Mesodermal cell (in vitro differentiated cells): Measurements from ENCODE around the gene SMG6.

Experiments
- H3K27ac ChIP-seq: 2 replicates; pipeline ENCODE4 v1.7.0; 2013; ENCODE audit warnings: mild to moderate bottlenecking, low read depth, low read length, moderate library complexity; ENCODE audit not compliant: severe bottlenecking
- H3K36me3 ChIP-seq: 2 replicates; pipeline ENCODE4 v1.7.1; 2013; ENCODE audit warnings: mild to moderate bottlenecking, low read length, moderate library complexity; ENCODE audit not compliant: control insufficient read depth, insufficient read depth
- H3K4me1 ChIP-seq: one replicate; pipeline ENCODE4 v1.7.1; 2013; ENCODE audit warnings: mild to moderate bottlenecking, low read length; ENCODE audit not compliant: insufficient read depth, control insufficient read depth, poor library complexity, severe bottlenecking
- H3K4me3 ChIP-seq: 2 replicates; pipeline ENCODE4 v1.7.0; 2013; ENCODE audit warnings: low read length, control low read depth, mild to moderate bottlenecking; ENCODE audit not compliant: insufficient read depth, poor library complexity, severe bottlenecking; ENCODE audit errors: extremely low read depth
- H3K9me3 ChIP-seq: 2 replicates; pipeline ENCODE4 v1.7.1; 2013; ENCODE audit warnings: mild to moderate bottlenecking, low read length, moderate library complexity; ENCODE audit not compliant: control insufficient read depth
- WGBS, 2 experiments: methylation state at CpG; one replicate each; pipeline ENCODE4 v1.1.5; 2013; ENCODE audit warnings: missing lambda C conversion rate in 2 of 2; ENCODE audit not compliant: insufficient coverage in 2 of 2; 5-methylcytosine and 5-hydroxymethylcytosine counted together

The SMG6 gene

DNA sequence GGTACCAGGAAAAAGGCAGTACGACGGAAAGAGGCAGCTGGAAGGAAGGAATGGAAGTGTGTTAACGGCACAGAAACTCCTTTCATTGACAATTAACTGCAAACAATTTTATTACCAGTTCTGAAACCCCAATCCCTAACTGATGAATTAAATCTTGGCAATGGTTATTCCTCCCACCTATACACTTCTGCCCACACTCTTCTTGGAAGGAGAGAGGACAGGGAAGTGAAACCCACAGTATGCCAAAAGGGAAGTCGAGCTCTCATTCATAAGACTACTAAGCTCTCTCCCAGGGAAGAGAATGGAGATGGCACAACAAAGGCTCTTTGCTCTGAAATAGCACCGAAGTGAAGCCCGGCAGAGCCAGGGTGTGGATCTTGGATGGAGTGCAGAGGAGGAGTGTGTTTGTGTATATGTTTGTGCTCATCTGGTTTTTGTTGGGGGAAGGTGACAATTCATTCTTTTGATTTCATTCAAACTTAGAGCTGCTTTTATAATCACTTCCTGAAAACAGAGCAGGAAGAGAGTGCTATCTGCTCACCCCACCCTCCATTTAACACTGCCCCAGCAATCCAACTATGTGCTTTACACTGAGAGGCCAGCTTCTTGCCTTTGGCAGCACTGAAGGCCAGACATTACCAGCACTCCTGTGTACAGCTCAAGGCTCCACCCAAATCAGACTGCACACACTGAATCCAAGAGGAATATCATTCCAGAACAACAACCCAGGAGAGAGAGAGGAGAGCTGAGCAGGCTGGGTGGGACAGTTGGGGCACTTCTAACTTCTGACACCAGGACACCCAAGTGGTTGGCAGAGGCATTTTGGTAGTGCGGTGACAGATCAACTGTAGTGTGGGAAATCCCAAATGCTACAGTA, 180.0 kb downstream of the SMG6 start:
- H3K27ac ChIP-seq: peak overlapping the region; percentile 71
- H3K4me3 ChIP-seq: no peak overlapping the region
- peaks cover 37% of the 10 kb centered on the region for H3K4me1 ChIP-seq
- WGBS, 2 experiments: 89 to 95% methylated on average over 3 of the region's 7 CpGs
- H3K9me3 ChIP-seq: no peaks in the 10 kb centered on the region
- peaks cover 24% of the 10 kb centered on the region for H3K36me3 ChIP-seq

DNA sequence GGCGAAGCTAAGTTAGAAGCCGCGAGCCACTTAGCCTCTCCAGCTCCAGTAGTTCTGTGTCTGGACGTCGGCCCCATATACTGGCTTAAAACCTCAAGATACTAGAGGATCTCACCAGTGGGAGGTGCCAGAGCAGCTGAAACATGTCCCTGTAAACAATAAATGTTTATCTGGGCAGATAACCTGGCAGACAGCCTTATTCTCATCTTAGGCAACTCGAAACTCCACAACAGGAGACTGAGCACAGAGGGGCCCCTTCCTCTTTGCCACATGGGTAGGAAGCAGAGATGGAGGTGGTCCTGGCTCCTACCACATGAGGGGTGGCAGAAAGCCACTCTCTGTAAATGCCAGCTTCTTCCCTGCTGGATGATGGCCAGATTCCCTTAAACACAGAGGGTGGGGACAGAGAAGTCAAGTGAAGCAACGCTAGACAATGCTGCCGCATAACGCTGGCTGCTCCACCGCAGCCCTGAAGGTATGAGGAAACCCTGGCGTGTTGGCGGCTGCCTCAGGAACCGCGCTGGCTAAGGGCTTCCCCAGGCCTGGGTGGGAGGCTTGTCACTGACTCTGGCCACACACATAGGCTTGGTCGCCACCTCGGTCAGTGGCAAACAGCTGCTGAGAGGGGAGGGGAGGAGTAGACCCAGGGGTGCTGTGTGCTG, 180.8 kb downstream of the SMG6 start:
- 80 to 84% methylated on average over 12 to 16 of the region's 16 CpGs for WGBS, 2 experiments
- Histone ChIP-seq H3K27ac (peak overlapping the region; percentile 46), H3K4me1 (peaks cover 37% of the 10 kb centered on the region), H3K4me3 (no peak overlapping the region), H3K9me3 (no peaks in the 10 kb centered on the region), H3K36me3 (peaks cover 19% of the 10 kb centered on the region)

GRCh38 chr17:2120586-2121335, 182.8 kb downstream of the SMG6 start:
- WGBS, 2 experiments: 98% methylated on average over 6 to 8 of the region's 8 CpGs
- peaks cover 10% of the 10 kb centered on the region for H3K36me3 ChIP-seq
- peaks cover 36% of the 10 kb centered on the region for H3K4me1 ChIP-seq
- no peak overlapping the region for H3K27ac ChIP-seq
- no peaks in the 10 kb centered on the region for H3K9me3 ChIP-seq
- no peak overlapping the region for H3K4me3 ChIP-seq

- Histone ChIP-seq H3K36me3 (no peaks in the 10 kb centered on the region), H3K27ac (no peak overlapping the region), H3K4me1 (no peaks in the 10 kb centered on the region), H3K4me3 (no peak overlapping the region), H3K9me3 (no peaks in the 10 kb centered on the region)
- WGBS, 2 experiments: 94 to 95% methylated on average over 6 of the region's 6 CpGs
Measured at GRCh38 chr17:2113279-2113622, 190.3 kb downstream of the SMG6 start.

GRCh38 chr17:2111691-2112090, 191.9 kb downstream of the SMG6 start:
- no peaks in the 10 kb centered on the region for H3K9me3 ChIP-seq
- WGBS, 2 experiments: 93 to 100% methylated on average over 5 of the region's 5 CpGs
- H3K4me1 ChIP-seq: peaks cover under 1% of the 10 kb centered on the region
- no peaks in the 10 kb centered on the region for H3K36me3 ChIP-seq
- H3K27ac ChIP-seq: no peak overlapping the region
- no peak overlapping the region for H3K4me3 ChIP-seq

GRCh38 chr17:2110436-2110835, 193.1 kb downstream of the SMG6 start:
- 100% methylated on average over 2 to 3 of the region's 6 CpGs for WGBS, 2 experiments
- no peak overlapping the region for H3K4me3 ChIP-seq
- no peaks in the 10 kb centered on the region for H3K36me3 ChIP-seq
- peaks cover 10% of the 10 kb centered on the region for H3K4me1 ChIP-seq
- H3K27ac ChIP-seq: no peak overlapping the region
- H3K9me3 ChIP-seq: no peaks in the 10 kb centered on the region

DNA sequence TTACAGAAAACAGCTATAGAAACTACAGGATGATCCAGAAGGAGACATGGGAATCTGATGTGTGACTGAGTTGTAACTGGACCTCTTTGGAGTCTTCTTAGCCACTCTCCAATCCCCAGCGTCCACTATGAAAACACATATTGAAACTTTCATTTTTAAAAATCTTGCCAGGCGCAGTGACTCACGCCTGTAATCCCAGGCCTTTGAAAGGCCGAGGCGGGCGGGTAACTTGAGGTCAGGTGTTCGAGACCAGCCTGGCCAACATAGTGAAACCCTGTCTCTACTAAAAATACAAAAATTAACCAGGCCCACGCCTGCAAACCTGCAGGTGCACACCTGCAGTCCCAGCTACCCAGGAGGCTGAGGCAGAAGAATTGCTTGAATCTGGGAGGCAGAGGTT, 195.4 kb downstream of the SMG6 start:
- WGBS, 2 experiments: 87 to 97% methylated on average over 7 to 8 of the region's 8 CpGs

DNA sequence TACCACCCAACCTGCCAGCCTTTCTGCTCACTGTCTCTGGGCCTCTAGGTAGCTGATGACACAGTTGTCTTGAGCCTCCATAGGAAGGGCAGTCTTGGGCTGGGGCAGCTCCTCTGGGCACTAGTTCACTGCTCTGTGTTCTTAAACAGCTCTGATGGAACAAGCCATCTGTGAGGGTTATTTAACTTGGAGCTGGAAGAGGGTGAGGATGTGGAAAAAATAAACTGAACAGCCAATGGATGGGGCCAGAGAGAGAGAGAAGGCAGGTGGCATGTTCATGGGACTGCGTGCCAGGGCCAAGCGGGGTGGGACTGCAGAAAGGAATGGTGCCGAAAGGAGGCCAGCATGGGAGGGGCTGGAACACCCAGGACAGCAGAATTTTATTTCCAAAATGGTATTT, 196.1 kb downstream of the SMG6 start:
- Histone ChIP-seq H3K9me3 (no peaks in the 10 kb centered on the region), H3K36me3 (peaks cover 5% of the 10 kb centered on the region), H3K4me3 (no peak overlapping the region), H3K27ac (no peak overlapping the region), H3K4me1 (peaks cover 10% of the 10 kb centered on the region)
- WGBS, 2 experiments: 95 to 100% methylated on average over 3 of the region's 3 CpGs

More for the DNA sequence above, 195.4 kb downstream of the SMG6 start:
- Histone ChIP-seq H3K36me3 (peaks cover 5% of the 10 kb centered on the region), H3K27ac (no peak overlapping the region), H3K4me3 (no peak overlapping the region), H3K9me3 (no peaks in the 10 kb centered on the region), H3K4me1 (peaks cover 10% of the 10 kb centered on the region)

DNA sequence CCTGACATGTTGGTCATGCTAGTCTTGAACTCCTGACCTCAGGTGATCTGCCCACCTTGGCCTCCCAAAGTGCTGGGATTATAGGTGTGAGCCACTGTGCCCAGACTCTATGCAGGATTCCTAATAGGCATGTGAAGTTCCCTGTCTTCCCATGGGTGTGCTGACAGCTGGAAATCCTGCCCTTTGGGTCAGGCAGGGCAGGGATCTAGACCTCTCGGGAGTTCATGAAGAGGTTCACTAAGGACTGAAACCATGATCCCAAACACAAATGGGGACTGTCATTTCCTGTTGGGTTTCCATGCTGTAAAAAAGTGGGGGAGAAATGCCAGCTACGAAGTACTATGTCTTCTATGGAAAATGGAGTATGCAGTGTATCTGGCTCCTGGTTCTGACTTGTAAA, 196.5 kb downstream of the SMG6 start:
- WGBS, 2 experiments: 100% methylated on average over 1 to 2 of the region's 2 CpGs
- Histone ChIP-seq H3K27ac (peak overlapping the region; percentile 68), H3K9me3 (no peaks in the 10 kb centered on the region), H3K36me3 (peaks cover 5% of the 10 kb centered on the region), H3K4me1 (peaks cover 10% of the 10 kb centered on the region), H3K4me3 (no peak overlapping the region)

- H3K9me3 ChIP-seq: no peaks in the 10 kb centered on the region
- peaks cover 5% of the 10 kb centered on the region for H3K36me3 ChIP-seq
- 88 to 91% methylated on average over 7 to 10 of the region's 11 CpGs for WGBS, 2 experiments
- peaks cover 10% of the 10 kb centered on the region for H3K4me1 ChIP-seq
- H3K4me3 ChIP-seq: no peak overlapping the region
- H3K27ac ChIP-seq: peak overlapping the region; percentile 68
Measured at GRCh38 chr17:2106308-2106955, 197.2 kb downstream of the SMG6 start.
